GM12878 (cell line): ENCODE data around the gene SLC39A1. TPM values are rescaled to one million over a fixed set of nuclear protein-coding genes. Genes with fewer than 3 reads are reported as not detected.
A peak's percentile ranks its signal among the peaks of the same experiment; 100 is the strongest.

Experiments used
- ATAC-seq: fragments of 200-7000 bp; cut with Tn5 transposase; 3 replicates; pipeline ENCODE4 v1.9.1; 2020; ENCODE audit warnings: mild to moderate bottlenecking, moderate library complexity
- BruUV-seq: library from RNA; stranded (reverse); fragments of 400-500 nt; replicated peaks from 2 replicates; lab custom pipeline; 2021; lab: Mats Ljungman, UMichigan
- CTCF ChIA-PET: fragments of 300-600 bp; sonication (Branson Sonifier 250); formaldehyde crosslinking; extraction: SDS; loops from one replicate; lab custom pipeline; 2021; ENCODE audit warnings: inconsistent platforms; lab: Yijun Ruan, JAX
- POLR2A ChIA-PET: fragments of 350-600 bp; formaldehyde crosslinking; extraction: SDS; loops from one replicate; lab custom pipeline; 2021; ENCODE audit warnings: inconsistent platforms; lab: Charles Lee
- RAD21 ChIA-PET: fragments of 300-600 bp; sonication (Branson Sonifier 250); formaldehyde crosslinking; loops from one replicate; lab custom pipeline; 2023; ENCODE audit warnings: antibody characterized with exemption; ENCODE audit not compliant: unreplicated experiment; lab: Charles Lee
- SMC1A ChIA-PET: fragments of 300-600 bp; sonication (Branson Sonifier 250); formaldehyde crosslinking; loops from one replicate; lab custom pipeline; 2023; ENCODE audit not compliant: unreplicated experiment, uncharacterized antibody; lab: Charles Lee
- DNase-seq: peaks from one replicate; pipeline ENCODE4 v3.0.0-alpha.2; 2011; ENCODE audit warnings: low read depth, low spot score
- FAIRE-seq: peaks from 3 replicates; lab custom pipeline; 2011; peaks lifted over from hg19 to GRCh38; lab: Jason Lieb, UNC
- H2AFZ ChIP-seq: 2 replicates; pipeline ENCODE4 v1.6.0; 2011; ENCODE audit warnings: low read depth, low read length, control low read depth; ENCODE audit not compliant: control insufficient read depth
- H3K27ac ChIP-seq: 2 replicates; pipeline ENCODE4 v1.5.1; 2011; ENCODE audit warnings: control low read depth; ENCODE audit not compliant: control insufficient read depth, insufficient read depth
- H3K27me3 ChIP-seq, 2 experiments: replicated peaks in 1 of 2; 2 replicates each; pipeline versions ENCODE4 v1.6.0 to v1.6.1; 2011; ENCODE audit warnings: low read length in 1 of 2; ENCODE audit not compliant: control insufficient read depth in 2 of 2, insufficient read depth in 2 of 2
- H3K36me3 ChIP-seq, 2 experiments: 2 replicates each; pipeline ENCODE4 v1.5.1; 2011; ENCODE audit warnings: low read length in 1 of 2; ENCODE audit not compliant: control insufficient read depth in 2 of 2, insufficient read depth in 2 of 2
- H3K4me1 ChIP-seq: 2 replicates; pipeline ENCODE4 v1.6.1; 2011; ENCODE audit warnings: mild to moderate bottlenecking, low read length, moderate library complexity, mixed read lengths; ENCODE audit not compliant: control insufficient read depth, insufficient read depth
- H3K4me2 ChIP-seq: 2 replicates; pipeline ENCODE4 v1.6.0; 2011; ENCODE audit warnings: control low read depth; ENCODE audit not compliant: control insufficient read depth, insufficient read depth
- H3K4me3 ChIP-seq: fragments of 200-600 bp; sonication (generic); 2 replicates; pipeline ENCODE4 v1.5.1; 2016
- H3K79me2 ChIP-seq: 2 replicates; pipeline ENCODE4 v1.6.0; 2011; ENCODE audit warnings: low read length; ENCODE audit not compliant: control insufficient read depth, insufficient read depth
- H3K9ac ChIP-seq: 2 replicates; pipeline ENCODE4 v1.8.0; 2011; ENCODE audit warnings: low read length, control low read depth, mixed read lengths; ENCODE audit not compliant: control insufficient read depth, insufficient read depth
- H3K9me3 ChIP-seq: replicated peaks from 3 replicates; pipeline ENCODE4 v1.5.1; 2011; ENCODE audit warnings: mild to moderate bottlenecking, low read length; ENCODE audit not compliant: control insufficient read depth, insufficient read depth
- H4K20me1 ChIP-seq: 2 replicates; pipeline ENCODE4 v1.6.0; 2011; ENCODE audit not compliant: control insufficient read depth, insufficient read depth
- CUX1 ChIP-seq: IDR thresholded peaks from 2 replicates; pipeline ENCODE4 v1.6.1; 2012; ENCODE audit warnings: improper control_type of control experiment, low read depth, low read length; ENCODE audit not compliant: insufficient replicate concordance
- FOXM1 ChIP-seq: IDR thresholded peaks from 2 replicates; pipeline ENCODE4 v1.6.1; 2012; ENCODE audit warnings: low read depth, mild to moderate bottlenecking, inconsistent platforms, low read length, moderate library complexity
- JUND ChIP-seq: IDR thresholded peaks from 2 replicates; pipeline ENCODE4 v1.6.1; 2012; ENCODE audit warnings: low read depth, mild to moderate bottlenecking, low read length, improper control_type of control experiment, moderate library complexity
- RAD51 ChIP-seq: fragments of 450-650 bp; IDR thresholded peaks from 2 replicates; pipeline ENCODE4 v1.6.1; 2016; ENCODE audit warnings: moderate library complexity, mild to moderate bottlenecking, inconsistent platforms
- TCF7 ChIP-seq: IDR thresholded peaks from 2 replicates; pipeline ENCODE4 v1.6.1; 2014; ENCODE audit warnings: antibody characterized with exemption, borderline replicate concordance
- ZNF24 ChIP-seq: fragments of 450-650 bp; IDR thresholded peaks from 2 replicates; pipeline ENCODE4 v1.6.1; 2017; ENCODE audit warnings: antibody characterized with exemption, mild to moderate bottlenecking
- ZZZ3 ChIP-seq: IDR thresholded peaks from 2 replicates; pipeline ENCODE4 v1.6.1; 2011; ENCODE audit warnings: low read depth; ENCODE audit not compliant: control insufficient read depth, insufficient read length
- WGBS: methylation state at CpG from one replicate; pipeline ENCODE4 v1.1.6; 2016; ENCODE audit warnings: low lambda C conversion rate; ENCODE audit not compliant: insufficient replicate concordance, insufficient coverage; ENCODE audit errors: missing lambda C conversion rate; 5-methylcytosine and 5-hydroxymethylcytosine counted together
- in situ Hi-C: fragments of 300-500 bp; cut with MboI; formaldehyde crosslinking; loops from 9 replicates; pipeline ENCODE4 v1.14.3; 2018; ENCODE audit warnings: mixed read lengths
- intact Hi-C: fragments of 100-400 bp; cut with micrococcal nuclease; formaldehyde crosslinking; loops from one replicate; pipeline ENCODE4 v1.14.2; 2022; ENCODE audit not compliant: unreplicated experiment
- polyA plus RNA-seq, 11 experiments: library from polyadenylated mRNA; depleted of rRNA in 4 of 11; unstranded in 6 of 11; stranded (reverse) in 5 of 11; fragments of >200 nt; fragmentation: Nextera tagmentation in 4 of 11; fragmentation: Illumina TruSeq in 1 of 11; extraction: Ambion mirVana in 4 of 11; extraction: Trizol in 1 of 11; gene quantifications; 1 replicate in 1 of 11; 2 replicates in 10 of 11; pipeline versions ENCODE4 v1.2.1 to v1.2.3, GENCODE V29; 2011 to 2016; ENCODE audit warnings: inconsistent platforms in 2 of 11, missing spikeins in 2 of 11, low read depth in 1 of 11
- total RNA-seq, 4 experiments: library from RNA; depleted of rRNA in 3 of 4; stranded (reverse); fragments of >200 nt in 3 of 4; fragmentation: Illumina TruSeq in 1 of 4; extraction: Trizol in 1 of 4; gene quantifications; 2 replicates each; pipeline versions ENCODE4 v1.2.1 to v1.2.3, GENCODE V29; 2013 to 2021
- TF ChIP-seq, protein P1 (sequence below): IDR thresholded peaks from 2 replicates; pipeline ENCODE4 v1.6.1; 2011; ENCODE audit warnings: low read depth, low read length, improper control_type of control experiment, borderline replicate concordance
- TF ChIP-seq, protein P2 (sequence below): IDR thresholded peaks from 2 replicates; pipeline ENCODE4 v1.6.1; 2012; ENCODE audit warnings: low read depth, low read length, improper control_type of control experiment
- TF ChIP-seq, protein P3 (sequence below): fragments of 450-650 bp; IDR thresholded peaks from 2 replicates; pipeline ENCODE4 v1.6.1; 2016; ENCODE audit warnings: mild to moderate bottlenecking
- TF ChIP-seq, protein P4 (sequence below): fragments of 450-650 bp; IDR thresholded peaks from 2 replicates; pipeline ENCODE4 v1.6.1; 2016; ENCODE audit warnings: mild to moderate bottlenecking

The SLC39A1 gene
- total and polyA plus RNA-seq, 10 of the 15 experiments (the other 5 are each of a cell fraction or from before 2014, with no cell fraction given): 8.8 to 98.6 (median 72.4) TPM

DNA sequence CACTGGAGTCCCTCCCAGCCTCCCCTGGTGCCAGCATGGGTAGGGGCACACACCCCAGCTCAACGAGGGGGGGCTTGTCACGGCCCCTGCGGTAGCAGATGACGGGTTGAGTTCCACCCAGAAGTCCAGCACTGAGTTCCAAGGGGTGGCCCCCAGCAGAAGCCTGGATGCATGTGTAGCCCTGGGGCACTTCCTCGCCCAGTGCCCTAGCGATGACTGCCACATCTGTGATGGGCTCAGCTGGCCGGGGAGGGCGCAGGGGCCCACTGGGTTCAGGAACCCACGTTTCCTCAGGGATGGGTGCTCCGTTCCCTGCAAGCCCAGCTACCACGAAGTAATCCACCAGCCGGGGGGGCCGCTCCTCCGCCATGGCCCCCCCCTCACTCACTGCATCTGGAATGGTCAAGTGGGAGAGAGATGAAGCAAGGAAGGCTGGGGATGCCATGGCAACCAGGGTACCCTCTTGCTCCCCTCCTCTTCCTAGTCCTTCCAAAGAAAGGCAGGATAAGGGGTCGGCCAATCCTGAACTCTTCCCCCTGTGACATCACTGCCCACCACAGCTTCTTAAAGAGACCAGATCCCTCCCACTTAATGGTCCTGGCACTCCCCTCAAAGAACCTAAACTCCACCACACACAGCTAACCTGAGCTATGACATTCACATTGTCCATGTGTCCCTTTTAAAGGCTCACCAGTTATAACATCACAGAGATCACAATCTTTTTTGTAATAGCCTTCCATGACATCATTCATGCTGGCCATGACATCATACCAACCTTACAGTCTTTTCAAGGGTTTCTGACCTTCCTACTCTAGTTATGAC, 19.1 kb downstream of the SLC39A1 start:
- H3K27me3 ChIP-seq: no peaks in the 10 kb centered on the region
- peak overlapping the region; percentile 95 for H3K27ac ChIP-seq
- peak overlapping the region; percentile 100 for H3K4me3 ChIP-seq
- H3K9ac ChIP-seq: peak overlapping the region; percentile 99
- H3K36me3 ChIP-seq: peaks cover 18 to 21% of the 10 kb centered on the region in 2 experiments; a peak in 3 of 4 replicates
- CTCF ChIA-PET: interaction anchor here (0.6 to 4.8 kb wide), 10 partner anchors 21 to 266 kb away, joined by 3 to 54 read pairs (median 8); partner anchors contain the start of genes CREB3L4, GATAD2B, NPR1 and RAB13
- FAIRE-seq: peak; percentile 74
- H3K4me2 ChIP-seq: peak overlapping the region; percentile 100
- in situ Hi-C loops: no loop called here
- POLR2A ChIA-PET: interaction anchor here (0.6 to 5.3 kb wide), 17 partner anchors 10 to 188 kb away, joined by 3 to 83 read pairs (median 5); partner anchors contain the start of genes CREB3L4, GATAD2B, JTB and RAB13
- peaks cover 18% of the 10 kb centered on the region for H3K4me1 ChIP-seq
- H3K79me2 ChIP-seq: peaks cover 28% of the 10 kb centered on the region
- WGBS: 85% methylated on average over 15 of the region's 15 CpGs
- no peak for ATAC-seq
- no peaks in the 10 kb centered on the region for H4K20me1 ChIP-seq
- RAD21 ChIA-PET: interaction anchor here (0.7 to 4.9 kb wide), 17 partner anchors 12 to 1153 kb away, joined by 3 to 55 read pairs (median 11); partner anchors contain the start of genes CREB3L4, CRTC2, GATAD2B and JTB
- SMC1A ChIA-PET: interaction anchor here (0.7 to 4.5 kb wide), 20 partner anchors 13 to 272 kb away, joined by 3 to 59 read pairs (median 5); partner anchors contain the start of genes CREB3L4, GATAD2B, RPS27 and SLC39A1
- no peak for DNase-seq
- no TSS peak for BruUV-seq
- H2AFZ ChIP-seq: peak overlapping the region; percentile 62; the same call in 1 of the 2 replicates
- intact Hi-C loops: loop anchor here (2.0 kb wide), 1 partner anchor 21 kb away; the partner anchor contains the start of gene GATAD2B
- H3K9me3 ChIP-seq: no peaks in the 10 kb centered on the region
- TF ChIP-seq ZNF24: no peak
- TF ChIP-seq, protein P1, sequence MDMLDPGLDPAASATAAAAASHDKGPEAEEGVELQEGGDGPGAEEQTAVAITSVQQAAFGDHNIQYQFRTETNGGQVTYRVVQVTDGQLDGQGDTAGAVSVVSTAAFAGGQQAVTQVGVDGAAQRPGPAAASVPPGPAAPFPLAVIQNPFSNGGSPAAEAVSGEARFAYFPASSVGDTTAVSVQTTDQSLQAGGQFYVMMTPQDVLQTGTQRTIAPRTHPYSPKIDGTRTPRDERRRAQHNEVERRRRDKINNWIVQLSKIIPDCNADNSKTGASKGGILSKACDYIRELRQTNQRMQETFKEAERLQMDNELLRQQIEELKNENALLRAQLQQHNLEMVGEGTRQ: no peak
- TF ChIP-seq, protein P2, sequence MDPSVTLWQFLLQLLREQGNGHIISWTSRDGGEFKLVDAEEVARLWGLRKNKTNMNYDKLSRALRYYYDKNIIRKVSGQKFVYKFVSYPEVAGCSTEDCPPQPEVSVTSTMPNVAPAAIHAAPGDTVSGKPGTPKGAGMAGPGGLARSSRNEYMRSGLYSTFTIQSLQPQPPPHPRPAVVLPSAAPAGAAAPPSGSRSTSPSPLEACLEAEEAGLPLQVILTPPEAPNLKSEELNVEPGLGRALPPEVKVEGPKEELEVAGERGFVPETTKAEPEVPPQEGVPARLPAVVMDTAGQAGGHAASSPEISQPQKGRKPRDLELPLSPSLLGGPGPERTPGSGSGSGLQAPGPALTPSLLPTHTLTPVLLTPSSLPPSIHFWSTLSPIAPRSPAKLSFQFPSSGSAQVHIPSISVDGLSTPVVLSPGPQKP: no peak
- TF ChIP-seq, protein P3, sequence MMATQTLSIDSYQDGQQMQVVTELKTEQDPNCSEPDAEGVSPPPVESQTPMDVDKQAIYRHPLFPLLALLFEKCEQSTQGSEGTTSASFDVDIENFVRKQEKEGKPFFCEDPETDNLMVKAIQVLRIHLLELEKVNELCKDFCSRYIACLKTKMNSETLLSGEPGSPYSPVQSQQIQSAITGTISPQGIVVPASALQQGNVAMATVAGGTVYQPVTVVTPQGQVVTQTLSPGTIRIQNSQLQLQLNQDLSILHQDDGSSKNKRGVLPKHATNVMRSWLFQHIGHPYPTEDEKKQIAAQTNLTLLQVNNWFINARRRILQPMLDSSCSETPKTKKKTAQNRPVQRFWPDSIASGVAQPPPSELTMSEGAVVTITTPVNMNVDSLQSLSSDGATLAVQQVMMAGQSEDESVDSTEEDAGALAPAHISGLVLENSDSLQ: 0 out of 2 replicates have a peak, but pooled peaks have one; percentile 10
- no peak for TF ChIP-seq JUND
- TF ChIP-seq CUX1: no peak
- TF ChIP-seq ZZZ3: no peak
- no peak for TF ChIP-seq FOXM1
- no peak for TF ChIP-seq TCF7
- TF ChIP-seq, protein P4, sequence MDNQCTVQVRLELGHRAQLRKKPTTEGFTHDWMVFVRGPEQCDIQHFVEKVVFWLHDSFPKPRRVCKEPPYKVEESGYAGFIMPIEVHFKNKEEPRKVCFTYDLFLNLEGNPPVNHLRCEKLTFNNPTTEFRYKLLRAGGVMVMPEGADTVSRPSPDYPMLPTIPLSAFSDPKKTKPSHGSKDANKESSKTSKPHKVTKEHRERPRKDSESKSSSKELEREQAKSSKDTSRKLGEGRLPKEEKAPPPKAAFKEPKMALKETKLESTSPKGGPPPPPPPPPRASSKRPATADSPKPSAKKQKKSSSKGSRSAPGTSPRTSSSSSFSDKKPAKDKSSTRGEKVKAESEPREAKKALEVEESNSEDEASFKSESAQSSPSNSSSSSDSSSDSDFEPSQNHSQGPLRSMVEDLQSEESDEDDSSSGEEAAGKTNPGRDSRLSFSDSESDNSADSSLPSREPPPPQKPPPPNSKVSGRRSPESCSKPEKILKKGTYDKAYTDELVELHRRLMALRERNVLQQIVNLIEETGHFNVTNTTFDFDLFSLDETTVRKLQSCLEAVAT: no peak
- TF ChIP-seq RAD51: no peak
